Keratinocyte (primary cell): ENCODE data around the gene FASTKD3. TPM values are rescaled to one million over a fixed set of nuclear protein-coding genes. Genes with fewer than 3 reads are reported as not detected.

ENCODE experiments used
- DNase-seq: peaks from one replicate; pipeline ENCODE4 v3.0.0-alpha.2; 2011; ENCODE audit warnings: low read depth, missing footprints, low spot score
- FAIRE-seq: peaks from 2 replicates; lab custom pipeline; 2011; peaks lifted over from hg19 to GRCh38; lab: Jason Lieb, UNC
- H2AFZ ChIP-seq: 2 replicates; pipeline ENCODE4 v1.6.0; 2012; ENCODE audit warnings: low read length, control low read depth, inconsistent platforms; ENCODE audit not compliant: control insufficient read depth
- H3K27ac ChIP-seq: 2 replicates; pipeline ENCODE4 v1.5.1; 2011; ENCODE audit warnings: low read length; ENCODE audit not compliant: control insufficient read depth, insufficient read depth
- H3K27me3 ChIP-seq: 3 replicates; pipeline ENCODE4 v1.6.0; 2011; ENCODE audit warnings: low read length; ENCODE audit not compliant: control insufficient read depth, insufficient read depth; ENCODE audit errors: extremely low read depth
- H3K36me3 ChIP-seq, 2 experiments: 2 replicates in 1 of 2; 3 replicates in 1 of 2; pipeline ENCODE4 v1.5.1; 2011; ENCODE audit warnings: low read length in 2 of 2, mild to moderate bottlenecking in 1 of 2; ENCODE audit not compliant: control insufficient read depth in 2 of 2, insufficient read depth in 2 of 2; ENCODE audit errors: extremely low read depth in 1 of 2
- H3K4me1 ChIP-seq: 3 replicates; pipeline ENCODE4 v1.5.1; 2011; ENCODE audit warnings: low read length; ENCODE audit not compliant: control insufficient read depth, insufficient read depth; ENCODE audit errors: extremely low read depth
- H3K4me2 ChIP-seq: 3 replicates; pipeline ENCODE4 v1.6.0; 2011; ENCODE audit warnings: low read depth, low read length; ENCODE audit not compliant: control insufficient read depth, insufficient read depth; ENCODE audit errors: extremely low read depth
- H3K4me3 ChIP-seq, 3 experiments: fragments of 200-600 bp in 1 of 3; sonication (generic) in 1 of 3; 2 replicates in 2 of 3; 3 replicates in 1 of 3; pipeline ENCODE4 v1.5.1; 2011 to 2016; ENCODE audit warnings: low read length in 3 of 3, mild to moderate bottlenecking in 3 of 3, control low read depth in 2 of 3, inconsistent platforms in 1 of 3, low read depth in 1 of 3, mixed read lengths in 1 of 3, mixed run types in 1 of 3, moderate library complexity in 1 of 3; ENCODE audit not compliant: control insufficient read depth in 2 of 3, insufficient read depth in 2 of 3; ENCODE audit errors: extremely low read depth in 1 of 3
- H3K79me2 ChIP-seq: 2 replicates; pipeline ENCODE4 v1.6.0; 2012; ENCODE audit warnings: low read length; ENCODE audit not compliant: control insufficient read depth, insufficient read depth
- H3K9ac ChIP-seq: 3 replicates; pipeline ENCODE4 v1.6.0; 2011; ENCODE audit warnings: low read length; ENCODE audit not compliant: control insufficient read depth, insufficient read depth; ENCODE audit errors: extremely low read depth
- H3K9me1 ChIP-seq: 3 replicates; pipeline ENCODE4 v1.6.0; 2011; ENCODE audit warnings: low read length; ENCODE audit not compliant: control insufficient read depth, insufficient read depth; ENCODE audit errors: extremely low read depth
- H3K9me3 ChIP-seq: 2 replicates; pipeline ENCODE4 v1.5.1; 2012; ENCODE audit warnings: low read depth, low read length; ENCODE audit not compliant: control insufficient read depth
- H4K20me1 ChIP-seq: 3 replicates; pipeline ENCODE4 v1.6.0; 2011; ENCODE audit warnings: low read length; ENCODE audit not compliant: control insufficient read depth, insufficient read depth; ENCODE audit errors: extremely low read depth
- CTCF ChIP-seq, 3 experiments: IDR thresholded peaks in 1 of 3; conservative IDR thresholded peaks in 1 of 3; optimal IDR thresholded peaks in 1 of 3; 2 replicates in 2 of 3; 3 replicates in 1 of 3; pipeline versions ENCODE3 to v1.5.1; 2011; ENCODE audit warnings: low read length in 3 of 3, mild to moderate bottlenecking in 3 of 3, moderate library complexity in 2 of 3, control low read depth in 1 of 3, inconsistent platforms in 1 of 3; ENCODE audit not compliant: insufficient read depth in 2 of 3; ENCODE audit errors: extremely low read depth in 1 of 3
- EZH2 ChIP-seq: IDR thresholded peaks from one replicate; pipeline ENCODE4 v1.6.1; 2012; ENCODE audit warnings: inconsistent platforms, mild to moderate bottlenecking, low read length, moderate library complexity
- dilution Hi-C: fragments of 300-500 bp; cut with MboI; formaldehyde crosslinking; loops from one replicate; pipeline ENCODE4 v1.7.0; 2020; ENCODE audit warnings: low sequenced_read_pairs; ENCODE audit not compliant: extremely low pct_ligation_motif_present
- polyA plus RNA-seq, 5 experiments: library from polyadenylated mRNA; depleted of rRNA in 3 of 5; stranded (reverse) in 3 of 5; stranded (forward) in 1 of 5; unstranded in 1 of 5; fragments of >200 nt; gene quantifications; 1 replicate in 1 of 5; 2 replicates in 3 of 5; 3 replicates in 1 of 5; pipeline versions ENCODE4 v1.2.1 to v1.2.3, GENCODE V29; 2011 to 2012; ENCODE audit warnings: missing spikeins in 2 of 5, low read depth in 1 of 5, low replicate concordance in 1 of 5

The FASTKD3 gene
- polyA plus RNA-seq, 1 donor (not counting 4 experiments of a cell fraction or from before 2014, with no cell fraction given): 13.8 TPM

GRCh38 chr5:7851240-7851592 is 17.6 kb downstream of the FASTKD3 start:
- Histone ChIP-seq H3K4me2 (no peak overlapping the region), H2AFZ (no peak overlapping the region), H3K9me1 (no peaks in the 10 kb centered on the region), H3K9me3 (no peaks in the 10 kb centered on the region), H3K4me3 (no peak overlapping the region), H3K9ac (no peak overlapping the region), H3K4me1 (no peaks in the 10 kb centered on the region), H3K27ac (no peak overlapping the region), H4K20me1 (no peaks in the 10 kb centered on the region), H3K36me3 (no peaks in the 10 kb centered on the region), H3K79me2 (no peaks in the 10 kb centered on the region), H3K27me3 (peaks cover 30% of the 10 kb centered on the region)
- DNase-seq (no peak), FAIRE-seq (no peak)
- TF ChIP-seq CTCF (optimal IDR thresholded peaks at IDR 0.05 in 1 of 3, IDR thresholded peaks at IDR 0.05 in 1 of 3, conservative IDR thresholded peaks at IDR 0.05 in 1 of 3; ENCODE audit: extremely low read depth in 1 of 3, insufficient read depth in 2 of 3, low read length in 3 of 3) (no peak), EZH2 (no peak)
- dilution Hi-C loops: no loop called here

GRCh38 chr5:7850395-7851239 is 18.2 kb downstream of the FASTKD3 start, which contains the start of gene CFAP90:
Gene CFAP90, minus strand, starts transcription at chr5:7851133. Its CDS starts 112 bp downstream, at chr5:7851021.
- peak within 1 kb of the TSS; percentile 33 for H2AFZ ChIP-seq
- H3K79me2 ChIP-seq: no peaks in the 10 kb centered on the region
- no peaks in the 10 kb centered on the region for H3K9me3 ChIP-seq
- no peaks in the 10 kb centered on the region for H3K4me1 ChIP-seq
- DNase-seq (no peak), FAIRE-seq (no peak)
- peak within 1 kb of the TSS; percentile 51 for H3K4me2 ChIP-seq
- dilution Hi-C loops: no loop called here
- H3K4me3 ChIP-seq: peak within 1 kb of the TSS in 1 of 3 experiments; percentile 34
- no peak within 1 kb of the TSS for H3K9ac ChIP-seq
- no peak within 1 kb of the TSS for H3K27ac ChIP-seq
- H3K36me3 ChIP-seq: no peaks in the 10 kb centered on the region
- H3K9me1 ChIP-seq: no peaks in the 10 kb centered on the region
- TF ChIP-seq CTCF (optimal IDR thresholded peaks at IDR 0.05 in 1 of 3, IDR thresholded peaks at IDR 0.05 in 1 of 3, conservative IDR thresholded peaks at IDR 0.05 in 1 of 3; ENCODE audit: extremely low read depth in 1 of 3, insufficient read depth in 2 of 3, low read length in 3 of 3): no peak
- TF ChIP-seq EZH2: peak; percentile 29
- peaks cover 30% of the 10 kb centered on the region for H3K27me3 ChIP-seq
- no peaks in the 10 kb centered on the region for H4K20me1 ChIP-seq
